GM12864 (cell line): ENCODE results near the gene RDH12.

Experiments
- DNase-seq: peaks from one replicate; pipeline ENCODE4 v3.0.0-alpha.2; 2011; ENCODE audit warnings: low read depth
- H3K4me3 ChIP-seq: 2 replicates; pipeline ENCODE4 v1.5.1; 2011; ENCODE audit warnings: mild to moderate bottlenecking, low read depth, low read length, control low read depth
- CTCF ChIP-seq: IDR thresholded peaks from 2 replicates; pipeline ENCODE4 v1.5.1; 2011; ENCODE audit warnings: low read depth, mild to moderate bottlenecking, moderate library complexity, low read length, control low read depth, inconsistent platforms; ENCODE audit errors: missing control alignments

The RDH12 gene

GRCh38 chr14:67673451-67673850 lies 28.2 kb upstream of the RDH12 start:
- H3K4me3 ChIP-seq = peak overlapping the region; percentile 95
- DNase-seq = no peak
- no peak for TF ChIP-seq CTCF

GRCh38 chr14:67674139-67674479 lies 27.6 kb upstream of the RDH12 start:
- peak overlapping the region; percentile 95 for H3K4me3 ChIP-seq
- DNase-seq = no peak
- TF ChIP-seq CTCF = peak; percentile 16

GRCh38 chr14:67674480-67675218 lies 27.0 kb upstream of the RDH12 start, which contains the start of gene VTI1B:
Gene VTI1B, minus strand, starts transcription at chr14:67674632. Its CDS starts 143 bp downstream, at chr14:67674489.
- DNase-seq = peak; percentile 25
- H3K4me3 ChIP-seq = peak within 1 kb of the TSS; percentile 95

GRCh38 chr14:67675219-67675582 lies 26.5 kb upstream of the RDH12 start:
- TF ChIP-seq CTCF = no peak
- no peak for DNase-seq
- peak overlapping the region; percentile 95 for H3K4me3 ChIP-seq

More at GRCh38 chr14:67674480-67675218, 27.0 kb upstream of the RDH12 start, which contains the start of gene VTI1B:
- TF ChIP-seq CTCF = no peak

GRCh38 chr14:67679006-67679405 lies 22.7 kb upstream of the RDH12 start:
- no peak for TF ChIP-seq CTCF
- no peak for DNase-seq
- H3K4me3 ChIP-seq = no peak overlapping the region

GRCh38 chr14:67680121-67680602 lies 21.5 kb upstream of the RDH12 start:
- H3K4me3 ChIP-seq = no peak overlapping the region
- peak; percentile 78 for DNase-seq
- no peak for TF ChIP-seq CTCF

- no peak overlapping the region for H3K4me3 ChIP-seq
- no peak for TF ChIP-seq CTCF
- DNase-seq = no peak
Observed at GRCh38 chr14:67680941-67681340, 20.7 kb upstream of the RDH12 start.
